Stomach (tissue), 9 donors: ENCODE measurements around the gene NTRK2. TPM values are rescaled to one million over a fixed set of nuclear protein-coding genes. Genes with fewer than 3 reads are reported as not detected.

Experiments used
- DNase-seq, 2 donors: peaks; one replicate each; pipeline versions ENCODE4 v3.0.0 to v3.0.0-alpha.2; 2013 to 2019
- H3K27ac ChIP-seq, 5 donors: fragments of 200-600 bp in 4 of 5; sonication (generic) in 4 of 5; one replicate each; pipeline ENCODE4 v1.5.1; 2013 to 2019; ENCODE audit warnings: mild to moderate bottlenecking in 1 of 5, moderate library complexity in 1 of 5
- H3K27me3 ChIP-seq, 3 donors: fragments of 200-600 bp; sonication (generic); one replicate each; pipeline ENCODE4 v1.5.1; 2017 to 2019; ENCODE audit warnings: mixed run types in 1 of 3
- H3K36me3 ChIP-seq, 4 donors: fragments of 200-600 bp; sonication (generic); 1 replicate in 3 of 4; 2 replicates in 1 of 4; pipeline ENCODE4 v1.5.1; 2016 to 2019
- H3K4me1 ChIP-seq, 4 donors: fragments of 200-600 bp; sonication (generic); one replicate each; pipeline ENCODE4 v1.5.1; 2016 to 2019
- H3K4me3 ChIP-seq, 4 donors: fragments of 200-600 bp; sonication (generic) in 3 of 4; one replicate each; pipeline ENCODE4 v1.5.1; 2016 to 2019; ENCODE audit warnings: mild to moderate bottlenecking in 1 of 4
- H3K9me3 ChIP-seq, 4 donors: fragments of 200-600 bp; sonication (generic); one replicate each; pipeline ENCODE4 v1.5.1; 2016 to 2019
- CTCF ChIP-seq, 7 experiments: fragments of 450-650 bp in 4 of 7; fragments of 200-600 bp in 3 of 7; sonication (generic) in 3 of 7; IDR thresholded peaks; one replicate each; pipeline ENCODE4 v1.5.1; 2016 to 2019; ENCODE audit warnings: antibody characterized with exemption in 7 of 7, control low read depth in 2 of 7, mild to moderate bottlenecking in 1 of 7
- EP300 ChIP-seq: sonication (generic); formaldehyde crosslinking; IDR thresholded peaks from one replicate; pipeline ENCODE4 v1.6.1; 2017; ENCODE audit warnings: antibody characterized with exemption
- POLR2A ChIP-seq, 4 donors: fragments of 450-650 bp; IDR thresholded peaks; one replicate each; pipeline ENCODE4 v1.6.1; 2016; ENCODE audit warnings: antibody characterized with exemption in 4 of 4, control low read depth in 2 of 4, mild to moderate bottlenecking in 1 of 4, moderate library complexity in 1 of 4
- POLR2AphosphoS5 ChIP-seq, 3 donors: sonication (generic); formaldehyde crosslinking; IDR thresholded peaks; one replicate each; pipeline ENCODE4 v1.6.1; 2016; ENCODE audit warnings: antibody characterized with exemption in 3 of 3
- WGBS, 5 donors: extraction: QIAGEN DNeasy Blood & Tissue Kit in 3 of 5; methylation state at CpG; one replicate each; pipeline versions ENCODE4 v1.1.5 to v1.1.7; 2013 to 2018; 5-methylcytosine and 5-hydroxymethylcytosine counted together
- intact Hi-C: fragments of 100-400 bp; cut with DNase I; formaldehyde crosslinking; loops from one replicate; pipeline ENCODE4 v1.15.1; 2023; ENCODE audit warnings: low total_unique reads
- polyA plus RNA-seq, 3 donors: library from polyadenylated mRNA; stranded (reverse); fragments of 200-250 nt; gene quantifications; one replicate each; pipeline ENCODE4 v1.2.3, GENCODE V29; 2013
- total RNA-seq, 5 donors: library from RNA; depleted of rRNA; stranded (reverse); fragments of >200 nt; gene quantifications; one replicate each; pipeline versions ENCODE4 v1.1.0 to v1.2.3, GENCODE V29; 2014 to 2016
- donor health status: healthy with polysubstance abuse.
- donor health status: Bipolar disorder and iron deficiency.
- donor health status: healthy.

The NTRK2 gene
- total and polyA plus RNA-seq, 8 donors, result 0.06 to 8.8 (median 2.6) TPM

GRCh38 chr9:84807431-84807830, 137.9 kb downstream of the NTRK2 start:
- H3K36me3 ChIP-seq, result no peaks in the 10 kb centered on the region
- no peaks in the 10 kb centered on the region for H3K27me3 ChIP-seq
- DNase-seq, result no peak
- H3K4me1 ChIP-seq, result peaks cover 0 to 5% (median 0%) of the 10 kb centered on the region in 4 donors
- no peak for TF ChIP-seq POLR2AphosphoS5 (IDR thresholded peaks at IDR 0.05)
- TF ChIP-seq EP300, result no peak
- no peak for TF ChIP-seq CTCF (IDR thresholded peaks at IDR 0.05)
- TF ChIP-seq POLR2A (IDR thresholded peaks at IDR 0.05), result no peak
- no peaks in the 10 kb centered on the region for H3K9me3 ChIP-seq
- H3K27ac ChIP-seq, result no peak overlapping the region
- intact Hi-C loops, result no loop called here
- WGBS, 5 donors, result 92 to 96% (median 92%) methylated on average over 5 of the region's 5 CpGs
- no peak overlapping the region for H3K4me3 ChIP-seq

DNA sequence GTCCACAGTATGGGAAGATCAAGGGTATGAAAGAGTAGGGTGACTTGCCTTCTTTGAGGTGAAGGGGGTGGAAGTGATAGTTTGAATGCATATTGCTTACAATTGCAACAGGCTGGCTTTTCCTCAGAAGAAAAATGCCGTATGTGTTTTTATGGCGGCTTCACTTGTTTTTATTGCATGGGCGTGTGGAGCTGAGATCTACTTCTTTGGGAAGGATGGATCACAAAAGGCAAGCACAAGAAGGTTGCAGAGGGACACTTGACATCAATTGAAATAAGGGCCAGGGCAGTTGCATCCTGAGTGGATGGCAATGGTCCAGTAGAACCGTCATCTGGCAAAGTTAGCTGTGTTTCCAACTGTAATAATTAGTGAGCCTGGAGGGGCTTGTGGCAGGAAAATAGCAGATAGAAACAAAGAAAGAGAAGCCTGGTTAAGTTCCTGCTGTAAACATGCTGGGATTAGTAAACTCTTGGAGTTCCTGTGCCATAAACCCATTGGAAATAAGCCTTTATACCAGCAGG, 138.4 kb downstream of the NTRK2 start:
- DNase-seq, result no peak
- peaks cover 0 to 5% (median 0%) of the 10 kb centered on the region in 4 donors for H3K4me1 ChIP-seq
- WGBS, 5 donors, result 82 to 93% (median 88%) methylated on average over 4 of the region's 4 CpGs
- H3K4me3 ChIP-seq, result no peak overlapping the region
- no peaks in the 10 kb centered on the region for H3K36me3 ChIP-seq
- H3K27ac ChIP-seq, result no peak overlapping the region
- intact Hi-C loops, result no loop called here
- TF ChIP-seq CTCF (IDR thresholded peaks at IDR 0.05) (no peak), EP300 (no peak), POLR2AphosphoS5 (IDR thresholded peaks at IDR 0.05) (no peak), POLR2A (IDR thresholded peaks at IDR 0.05) (no peak)
- H3K9me3 ChIP-seq, result no peaks in the 10 kb centered on the region
- no peaks in the 10 kb centered on the region for H3K27me3 ChIP-seq

DNA sequence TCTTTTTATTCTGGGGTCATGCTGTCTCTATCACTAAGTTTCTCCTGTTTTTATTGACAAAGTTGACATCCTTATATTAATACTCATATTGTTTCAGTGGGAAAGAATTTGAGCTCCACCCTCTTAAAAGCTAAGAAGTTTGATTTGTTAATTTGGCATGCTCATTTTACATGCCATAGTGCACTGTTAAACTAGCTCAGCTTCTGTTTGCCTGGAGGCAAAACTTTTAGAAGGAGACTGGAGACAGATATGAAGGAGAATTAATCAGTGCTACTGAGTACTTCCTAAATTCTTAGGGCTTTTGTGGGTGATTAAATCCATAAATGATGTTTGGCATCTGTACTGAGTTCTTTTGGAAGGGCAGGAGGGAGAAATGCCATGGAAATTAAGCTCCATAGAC, 138.9 kb downstream of the NTRK2 start:
- no peak overlapping the region for H3K4me3 ChIP-seq
- no peaks in the 10 kb centered on the region for H3K36me3 ChIP-seq
- intact Hi-C loops, result no loop called here
- H3K9me3 ChIP-seq, result no peaks in the 10 kb centered on the region
- H3K27me3 ChIP-seq, result no peaks in the 10 kb centered on the region
- H3K4me1 ChIP-seq, result peaks cover 0 to 5% (median 0%) of the 10 kb centered on the region in 4 donors
- no peak for DNase-seq
- no peak overlapping the region for H3K27ac ChIP-seq
- no peak for TF ChIP-seq EP300
- no peak for TF ChIP-seq POLR2AphosphoS5 (IDR thresholded peaks at IDR 0.05)
- TF ChIP-seq CTCF (IDR thresholded peaks at IDR 0.05), result no peak
- no peak for TF ChIP-seq POLR2A (IDR thresholded peaks at IDR 0.05)

GRCh38 chr9:84811072-84811750, 141.7 kb downstream of the NTRK2 start:
- no peak for DNase-seq
- Histone ChIP-seq H3K4me1 (no peaks in the 10 kb centered on the region), H3K4me3 (no peak overlapping the region), H3K9me3 (no peaks in the 10 kb centered on the region), H3K27ac (no peak overlapping the region), H3K36me3 (no peaks in the 10 kb centered on the region), H3K27me3 (no peaks in the 10 kb centered on the region)
- TF ChIP-seq EP300, result no peak
- WGBS, 5 donors, result 42 to 59% (median 55%) methylated on average over 4 of the region's 4 CpGs
- intact Hi-C loops, result no loop called here

- H3K36me3 ChIP-seq, result no peaks in the 10 kb centered on the region
- TF ChIP-seq CTCF (IDR thresholded peaks at IDR 0.05) (no peak), EP300 (no peak), POLR2A (IDR thresholded peaks at IDR 0.05) (no peak), POLR2AphosphoS5 (IDR thresholded peaks at IDR 0.05) (no peak)
- no peaks in the 10 kb centered on the region for H3K9me3 ChIP-seq
- H3K4me1 ChIP-seq, result no peaks in the 10 kb centered on the region
- H3K4me3 ChIP-seq, result no peak overlapping the region
- H3K27me3 ChIP-seq, result no peaks in the 10 kb centered on the region
- no peak overlapping the region for H3K27ac ChIP-seq
- WGBS, 5 donors, result 36 to 71% (median 48%) methylated on average over 1 of the region's 1 CpG
- DNase-seq, result no peak
- intact Hi-C loops, result no loop called here
These were observed 142.2 kb downstream of the NTRK2 start for GRCh38 chr9:84811751-84812074.
